GM19438 (cell line): Measurements from ENCODE around the gene MSI2.
"Not testable (repeated sequence)": the region's sequence is repeated elsewhere in the genome, so short reads cannot be mapped to it uniquely, and the experiment has no call there.

Experiments used
- ATAC-seq: cut with Tn5 transposase; IDR thresholded peaks from one replicate; pipeline ENCODE4 v1.9.1; 2021; ENCODE audit warnings: low read depth; ENCODE audit not compliant: unreplicated experiment

MSI2 gene

GRCh38 chr17:57490111-57490845, 234.0 kb downstream of the MSI2 start:
- no peak for ATAC-seq

- ATAC-seq: no peak
Observed at GRCh38 chr17:57490890-57491289, 234.6 kb downstream of the MSI2 start.

GRCh38 chr17:57493171-57493570, 236.8 kb downstream of the MSI2 start:
- no peak for ATAC-seq

- ATAC-seq: no peak
Observed at GRCh38 chr17:57493625-57494024, 237.3 kb downstream of the MSI2 start.

- no peak for ATAC-seq
Observed at GRCh38 chr17:57494443-57494842, 238.1 kb downstream of the MSI2 start.

GRCh38 chr17:57495771-57496170, 239.4 kb downstream of the MSI2 start:
- ATAC-seq: no peak

- no peak for ATAC-seq
Observed at GRCh38 chr17:57496382-57496781, 240.1 kb downstream of the MSI2 start.

- ATAC-seq: no peak
Observed at GRCh38 chr17:57498443-57498842, 242.1 kb downstream of the MSI2 start.

- not testable (repeated sequence) for ATAC-seq
Observed at GRCh38 chr17:57499221-57499620, 242.9 kb downstream of the MSI2 start.

GRCh38 chr17:57499648-57500049, 243.3 kb downstream of the MSI2 start:
- ATAC-seq: no peak

- no peak for ATAC-seq
Observed at GRCh38 chr17:57501016-57501415, 244.7 kb downstream of the MSI2 start.

- ATAC-seq: no peak
Observed at GRCh38 chr17:57502022-57502421, 245.7 kb downstream of the MSI2 start.

- ATAC-seq: no peak
Observed at GRCh38 chr17:57502811-57503241, 246.5 kb downstream of the MSI2 start.

- no peak for ATAC-seq
Observed at GRCh38 chr17:57504208-57504607, 247.9 kb downstream of the MSI2 start.

- no peak for ATAC-seq
Observed at GRCh38 chr17:57505841-57506773, 249.8 kb downstream of the MSI2 start.

GRCh38 chr17:57506774-57507127, 250.4 kb downstream of the MSI2 start:
- no peak for ATAC-seq

- no peak for ATAC-seq
Observed at GRCh38 chr17:57507828-57508227, 251.5 kb downstream of the MSI2 start.

- no peak for ATAC-seq
Observed at GRCh38 chr17:57508671-57509070, 252.3 kb downstream of the MSI2 start.

GRCh38 chr17:57511475-57512123, 255.3 kb downstream of the MSI2 start:
- no peak for ATAC-seq

GRCh38 chr17:57512258-57512657, 255.9 kb downstream of the MSI2 start:
- ATAC-seq: no peak

- no peak for ATAC-seq
Observed at GRCh38 chr17:57512691-57513090, 256.4 kb downstream of the MSI2 start.
